ENCODE results near the gene SUOX.

The SUOX gene

DNA sequence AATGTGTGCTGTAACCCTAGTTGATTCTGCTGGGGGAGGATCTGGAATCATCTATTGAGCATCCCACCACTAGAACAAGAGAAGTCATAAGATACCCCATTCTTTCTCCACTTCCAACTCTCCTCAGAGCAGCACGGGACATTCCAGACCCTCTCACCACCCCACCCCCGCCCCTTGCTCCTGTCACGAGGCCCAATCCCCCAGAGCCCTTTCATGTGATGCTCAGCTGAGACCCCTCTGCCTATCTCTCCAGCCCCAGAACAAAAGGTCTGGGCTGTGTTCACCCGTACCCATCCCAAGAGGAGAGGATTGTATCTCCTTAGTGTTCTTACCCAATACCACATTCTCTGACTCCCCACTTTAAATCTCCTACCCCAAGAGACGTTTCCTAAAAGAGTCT is 31.8 kb upstream of the SUOX start:
- TF ChIP-seq MYC (IDR thresholded peaks at IDR 0.05; ENCODE audit: low read depth, low read length) (no peak), POLR2A (IDR thresholded peaks at IDR 0.05; ENCODE audit: extremely low read depth, insufficient read length) (no peak)
- TF ChIP-seq, protein P1, sequence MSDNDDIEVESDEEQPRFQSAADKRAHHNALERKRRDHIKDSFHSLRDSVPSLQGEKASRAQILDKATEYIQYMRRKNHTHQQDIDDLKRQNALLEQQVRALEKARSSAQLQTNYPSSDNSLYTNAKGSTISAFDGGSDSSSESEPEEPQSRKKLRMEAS (IDR thresholded peaks at IDR 0.05; ENCODE audit: low read depth, low read length), result no peak
- TF ChIP-seq, protein P2, sequence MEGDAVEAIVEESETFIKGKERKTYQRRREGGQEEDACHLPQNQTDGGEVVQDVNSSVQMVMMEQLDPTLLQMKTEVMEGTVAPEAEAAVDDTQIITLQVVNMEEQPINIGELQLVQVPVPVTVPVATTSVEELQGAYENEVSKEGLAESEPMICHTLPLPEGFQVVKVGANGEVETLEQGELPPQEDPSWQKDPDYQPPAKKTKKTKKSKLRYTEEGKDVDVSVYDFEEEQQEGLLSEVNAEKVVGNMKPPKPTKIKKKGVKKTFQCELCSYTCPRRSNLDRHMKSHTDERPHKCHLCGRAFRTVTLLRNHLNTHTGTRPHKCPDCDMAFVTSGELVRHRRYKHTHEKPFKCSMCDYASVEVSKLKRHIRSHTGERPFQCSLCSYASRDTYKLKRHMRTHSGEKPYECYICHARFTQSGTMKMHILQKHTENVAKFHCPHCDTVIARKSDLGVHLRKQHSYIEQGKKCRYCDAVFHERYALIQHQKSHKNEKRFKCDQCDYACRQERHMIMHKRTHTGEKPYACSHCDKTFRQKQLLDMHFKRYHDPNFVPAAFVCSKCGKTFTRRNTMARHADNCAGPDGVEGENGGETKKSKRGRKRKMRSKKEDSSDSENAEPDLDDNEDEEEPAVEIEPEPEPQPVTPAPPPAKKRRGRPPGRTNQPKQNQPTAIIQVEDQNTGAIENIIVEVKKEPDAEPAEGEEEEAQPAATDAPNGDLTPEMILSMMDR (IDR thresholded peaks at IDR 0.05; ENCODE audit: low read depth, low read length), result no peak
- H3K4me3 ChIP-seq (ENCODE audit: low read depth, low read length), result no peak overlapping the region
- no peak for DNase-seq (ENCODE audit: low read depth)

DNA sequence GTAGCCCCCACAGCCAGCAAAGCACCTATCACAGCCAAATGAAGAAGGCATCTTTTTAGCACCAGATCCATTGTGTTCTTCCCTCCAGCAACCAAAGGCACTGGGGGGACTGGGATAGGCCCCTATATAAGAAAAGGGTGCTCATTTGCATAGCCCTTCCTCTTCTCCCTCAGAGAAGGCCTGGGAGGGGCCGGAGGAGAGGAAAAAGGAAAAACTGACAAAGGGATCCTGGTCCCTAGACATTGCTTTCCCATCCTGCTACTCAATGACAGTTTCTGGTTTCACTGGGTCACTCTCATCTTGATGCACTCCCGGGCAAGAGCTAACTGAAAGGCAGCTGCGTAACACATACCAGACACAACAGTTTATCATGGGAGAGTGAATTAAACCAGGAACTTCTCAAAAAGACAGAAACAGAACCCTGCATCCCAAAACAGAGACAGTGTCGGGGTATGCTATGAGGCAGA is 31.1 kb upstream of the SUOX start, which contains the start of gene PMEL:
Gene PMEL, minus strand, starts transcription at position 102 of the 467 bp plus-strand sequence. Its CDS starts 31 bp downstream, at position 71.
- DNase-seq (ENCODE audit: low read depth), result peak; percentile 36
- H3K4me3 ChIP-seq (ENCODE audit: low read depth, low read length), result peak within 1 kb of the TSS; percentile 84
- TF ChIP-seq, protein P1 (IDR thresholded peaks at IDR 0.05; ENCODE audit: low read depth, low read length), result no peak
- TF ChIP-seq, protein P2 (IDR thresholded peaks at IDR 0.05; ENCODE audit: low read depth, low read length), result no peak
- no peak for TF ChIP-seq POLR2A (IDR thresholded peaks at IDR 0.05; ENCODE audit: extremely low read depth, insufficient read length)
- TF ChIP-seq MYC (IDR thresholded peaks at IDR 0.05; ENCODE audit: low read depth, low read length), result no peak

DNA sequence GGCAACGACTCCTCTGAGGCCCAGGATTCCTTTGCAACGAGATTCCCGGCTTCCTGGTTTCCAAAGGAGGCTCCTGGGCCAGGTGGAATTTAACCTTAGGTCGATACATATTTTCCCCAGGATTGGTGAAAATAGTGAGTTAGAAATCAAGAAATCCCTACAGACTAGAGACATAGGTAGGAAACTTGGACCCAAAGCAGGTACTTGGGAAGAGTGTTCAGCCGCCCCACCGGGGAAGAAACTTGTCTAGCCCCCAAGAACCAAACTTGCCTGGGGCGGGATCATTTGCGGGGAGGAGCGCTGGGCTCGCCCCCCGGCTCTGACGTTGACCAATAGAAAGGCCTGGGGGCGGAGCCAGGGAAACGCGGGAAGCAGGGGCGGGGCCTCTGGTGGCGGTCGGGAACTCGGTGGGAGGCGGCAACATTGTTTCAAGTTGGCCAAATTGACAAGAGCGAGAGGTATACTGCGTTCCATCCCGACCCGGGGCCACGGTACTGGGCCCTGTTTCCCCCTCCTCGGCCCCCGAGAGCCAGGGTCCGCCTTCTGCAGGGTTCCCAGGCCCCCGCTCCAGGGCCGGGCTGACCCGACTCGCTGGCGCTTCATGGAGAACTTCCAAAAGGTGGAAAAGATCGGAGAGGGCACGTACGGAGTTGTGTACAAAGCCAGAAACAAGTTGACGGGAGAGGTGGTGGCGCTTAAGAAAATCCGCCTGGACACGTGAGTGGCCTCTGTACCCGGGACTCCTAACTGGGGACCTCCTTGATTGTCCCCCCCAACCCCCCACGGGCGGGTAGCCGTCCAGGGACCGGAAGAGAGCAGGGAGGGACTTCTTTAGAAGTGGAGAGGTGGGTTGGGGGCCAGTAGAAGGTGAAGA is 30.4 kb upstream of the SUOX start, which contains the start of gene CDK2:
Gene CDK2, plus strand, starts transcription at position 423 of the 874 bp plus-strand sequence. Its CDS starts 179 bp downstream, at position 602.
- DNase-seq (ENCODE audit: low read depth), result peak; percentile 92
- H3K4me3 ChIP-seq (ENCODE audit: low read depth, low read length), result peak within 1 kb of the TSS; percentile 84
- TF ChIP-seq POLR2A (IDR thresholded peaks at IDR 0.05; ENCODE audit: extremely low read depth, insufficient read length) (peak; percentile 75), MYC (IDR thresholded peaks at IDR 0.05; ENCODE audit: low read depth, low read length) (peak; percentile 60)
- TF ChIP-seq, protein P1 (IDR thresholded peaks at IDR 0.05; ENCODE audit: low read depth, low read length), result no peak; the same call in 1 of the 2 replicates
- TF ChIP-seq, protein P2 (IDR thresholded peaks at IDR 0.05; ENCODE audit: low read depth, low read length), result no peak

DNA sequence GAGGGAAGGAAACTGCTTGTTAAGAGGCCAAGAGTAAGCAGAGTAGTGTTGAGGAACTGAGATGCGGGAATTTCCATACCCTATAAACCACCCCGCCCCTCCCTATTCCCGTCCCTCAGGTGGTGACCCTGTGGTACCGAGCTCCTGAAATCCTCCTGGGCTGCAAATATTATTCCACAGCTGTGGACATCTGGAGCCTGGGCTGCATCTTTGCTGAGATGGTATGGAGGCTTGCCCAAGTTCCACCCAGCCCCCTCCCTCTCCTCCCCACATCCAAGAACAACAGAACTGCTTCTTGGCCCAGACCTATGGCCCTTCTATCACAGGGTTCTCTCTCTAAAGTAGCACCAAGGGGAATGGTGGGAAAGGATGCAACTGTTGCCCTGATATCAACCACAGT is 27.7 kb upstream of the SUOX start:
- TF ChIP-seq, protein P2 (IDR thresholded peaks at IDR 0.05; ENCODE audit: low read depth, low read length), result no peak
- TF ChIP-seq POLR2A (IDR thresholded peaks at IDR 0.05; ENCODE audit: extremely low read depth, insufficient read length), result no peak
- TF ChIP-seq, protein P1 (IDR thresholded peaks at IDR 0.05; ENCODE audit: low read depth, low read length), result no peak
- no peak for TF ChIP-seq MYC (IDR thresholded peaks at IDR 0.05; ENCODE audit: low read depth, low read length)
- DNase-seq (ENCODE audit: low read depth), result no peak
- H3K4me3 ChIP-seq (ENCODE audit: low read depth, low read length), result no peak overlapping the region

DNA sequence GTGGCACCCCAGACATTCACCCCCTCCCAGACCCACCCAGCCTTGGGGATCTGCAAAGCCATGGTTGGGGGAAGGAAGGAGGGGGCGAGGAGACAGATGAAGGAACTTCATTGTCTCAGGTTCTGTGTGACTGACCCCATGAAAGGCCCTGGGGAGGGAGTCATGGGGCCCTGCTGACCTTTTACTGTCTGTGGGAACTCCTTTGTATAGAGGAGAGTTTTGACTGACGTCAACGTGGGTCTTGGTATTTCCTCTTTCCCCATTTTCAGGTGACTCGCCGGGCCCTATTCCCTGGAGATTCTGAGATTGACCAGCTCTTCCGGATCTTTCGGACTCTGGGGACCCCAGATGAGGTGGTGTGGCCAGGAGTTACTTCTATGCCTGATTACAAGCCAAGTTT is 26.3 kb upstream of the SUOX start:
- H3K4me3 ChIP-seq (ENCODE audit: low read depth, low read length), result no peak overlapping the region
- TF ChIP-seq, protein P2 (IDR thresholded peaks at IDR 0.05; ENCODE audit: low read depth, low read length), result no peak
- TF ChIP-seq POLR2A (IDR thresholded peaks at IDR 0.05; ENCODE audit: extremely low read depth, insufficient read length) (no peak), MYC (IDR thresholded peaks at IDR 0.05; ENCODE audit: low read depth, low read length) (no peak)
- TF ChIP-seq, protein P1 (IDR thresholded peaks at IDR 0.05; ENCODE audit: low read depth, low read length), result no peak
- DNase-seq (ENCODE audit: low read depth), result peak; percentile 27
